Thoracic aorta (tissue), 2 donors: ENCODE data around the gene AFAP1L1. TPM values are rescaled to one million over a fixed set of nuclear protein-coding genes. Genes with fewer than 3 reads are reported as not detected.

ENCODE experiments used
- ATAC-seq: fragments of 150-250 bp; one replicate; pipeline ENCODE4 v1.8.0; 2017; ENCODE audit warnings: low read depth; ENCODE audit not compliant: insufficient number of reproducible peaks, low FRiP score
- DNase-seq: peaks from one replicate; pipeline ENCODE4 v3.0.0-alpha.2; 2020; ENCODE audit warnings: low spot score
- H3K27ac ChIP-seq, 2 donors: fragments of 200-600 bp; sonication (generic); 1 replicate in 1 of 2; 2 replicates in 1 of 2; pipeline ENCODE4 v1.5.1; 2016; ENCODE audit warnings: mild to moderate bottlenecking in 2 of 2, moderate library complexity in 2 of 2
- H3K27me3 ChIP-seq: fragments of 200-600 bp; sonication (generic); replicated peaks from 2 replicates; pipeline ENCODE4 v1.6.0; 2016; ENCODE audit warnings: mild to moderate bottlenecking; ENCODE audit not compliant: insufficient read depth
- H3K36me3 ChIP-seq: fragments of 200-600 bp; sonication (generic); one replicate; pipeline ENCODE4 v1.5.1; 2016
- H3K4me1 ChIP-seq, 2 donors: fragments of 200-600 bp; sonication (generic); 1 replicate in 1 of 2; 2 replicates in 1 of 2; pipeline versions ENCODE4 v1.5.1 to v1.6.0; 2016; ENCODE audit warnings: low read depth in 2 of 2, mild to moderate bottlenecking in 1 of 2; ENCODE audit not compliant: control insufficient read depth in 1 of 2
- H3K4me3 ChIP-seq: fragments of 200-600 bp; sonication (generic); 2 replicates; pipeline ENCODE4 v1.5.1; 2016; ENCODE audit warnings: mild to moderate bottlenecking
- H3K9me3 ChIP-seq: fragments of 200-600 bp; sonication (generic); 2 replicates; pipeline ENCODE4 v1.5.1; 2016
- CTCF ChIP-seq: fragments of 200-600 bp; sonication (generic); IDR thresholded peaks from one replicate; pipeline ENCODE4 v1.5.1; 2019; ENCODE audit warnings: antibody characterized with exemption
- total RNA-seq, 2 donors: library from RNA; depleted of rRNA; stranded (reverse); fragments of >200 nt; gene quantifications; one replicate each; pipeline versions ENCODE4 v1.1.0 to v1.2.3, GENCODE V29; 2016

Gene AFAP1L1
- total RNA-seq, 2 donors from 2014 or later, result 6.8 to 10.4 TPM

DNA sequence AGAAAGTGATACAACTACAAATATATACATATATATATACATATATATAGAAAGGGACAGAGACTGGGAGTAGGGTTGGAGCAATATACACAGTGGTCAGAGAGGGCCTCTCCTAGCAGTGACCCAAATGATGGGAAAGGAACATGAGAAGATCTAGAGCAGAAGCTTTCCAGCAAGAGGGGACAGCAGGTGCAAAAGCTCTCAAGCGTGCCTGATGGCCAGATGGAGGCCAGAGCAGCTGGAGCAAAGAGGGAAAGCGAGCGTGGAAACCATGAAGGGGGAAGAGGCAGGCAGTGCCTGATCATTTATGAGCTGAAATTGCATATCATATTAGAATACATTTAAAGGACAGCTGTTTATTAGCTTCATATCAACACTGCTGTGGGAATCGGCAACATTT is 66.1 kb downstream of the AFAP1L1 start:
- TF ChIP-seq CTCF, result no peak
- Histone ChIP-seq H3K36me3 (no peaks in the 10 kb centered on the region), H3K4me1 (no peaks in the 10 kb centered on the region), H3K4me3 (no peak overlapping the region), H3K9me3 (no peaks in the 10 kb centered on the region), H3K27me3 (no peaks in the 10 kb centered on the region), H3K27ac (no peak overlapping the region)
- DNase-seq (no peak), ATAC-seq (no peak)

DNA sequence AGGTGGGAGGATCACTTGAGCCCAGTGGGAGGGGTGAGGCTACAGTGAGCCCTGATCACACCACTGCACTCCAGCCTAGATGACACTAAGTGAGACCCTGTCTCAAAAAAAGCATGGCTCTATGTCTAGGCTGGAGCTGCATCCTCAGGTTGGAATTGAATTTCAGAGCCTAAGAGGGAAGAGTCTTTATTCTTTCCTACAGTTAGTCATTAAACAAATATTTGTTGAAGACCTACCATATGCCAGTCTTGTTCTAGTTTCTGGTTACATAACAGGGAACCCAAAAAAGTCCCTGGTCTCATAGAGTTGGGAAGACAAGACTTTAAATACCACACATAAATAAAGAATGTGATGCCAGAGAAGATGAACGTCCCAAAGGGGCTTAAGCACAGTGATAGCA is 66.7 kb downstream of the AFAP1L1 start:
- no peak for DNase-seq
- no peaks in the 10 kb centered on the region for H3K4me1 ChIP-seq
- H3K4me3 ChIP-seq, result no peak overlapping the region
- H3K27me3 ChIP-seq, result no peaks in the 10 kb centered on the region
- no peak for TF ChIP-seq CTCF
- no peaks in the 10 kb centered on the region for H3K36me3 ChIP-seq
- no peak overlapping the region for H3K27ac ChIP-seq
- ATAC-seq, result no peak
- H3K9me3 ChIP-seq, result no peaks in the 10 kb centered on the region

DNA sequence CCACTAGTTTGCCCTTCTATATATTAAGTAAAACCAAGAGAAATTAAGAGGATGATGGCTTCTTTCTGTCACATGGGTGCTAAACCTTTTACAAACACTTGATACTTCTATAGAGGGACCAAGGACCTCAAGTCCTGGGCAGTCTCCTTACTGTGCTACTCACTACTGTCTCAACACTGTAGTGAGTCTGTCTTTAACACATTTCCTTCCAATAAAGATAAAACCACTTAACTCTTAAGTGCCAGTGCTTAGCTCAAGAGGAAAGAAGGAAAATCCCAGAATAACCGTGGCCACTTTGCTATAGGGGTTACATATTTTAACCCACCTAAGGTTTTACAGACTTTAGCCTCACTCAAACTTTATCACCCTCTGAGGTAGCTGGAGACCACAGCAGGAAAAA is 69.3 kb downstream of the AFAP1L1 start:
- Histone ChIP-seq H3K27me3 (no peaks in the 10 kb centered on the region), H3K36me3 (no peaks in the 10 kb centered on the region), H3K4me3 (no peak overlapping the region), H3K27ac (no peak overlapping the region), H3K9me3 (no peaks in the 10 kb centered on the region), H3K4me1 (peaks cover 3% of the 10 kb centered on the region in 2 donors)
- DNase-seq (no peak), ATAC-seq (no peak)
- TF ChIP-seq CTCF, result no peak

DNA sequence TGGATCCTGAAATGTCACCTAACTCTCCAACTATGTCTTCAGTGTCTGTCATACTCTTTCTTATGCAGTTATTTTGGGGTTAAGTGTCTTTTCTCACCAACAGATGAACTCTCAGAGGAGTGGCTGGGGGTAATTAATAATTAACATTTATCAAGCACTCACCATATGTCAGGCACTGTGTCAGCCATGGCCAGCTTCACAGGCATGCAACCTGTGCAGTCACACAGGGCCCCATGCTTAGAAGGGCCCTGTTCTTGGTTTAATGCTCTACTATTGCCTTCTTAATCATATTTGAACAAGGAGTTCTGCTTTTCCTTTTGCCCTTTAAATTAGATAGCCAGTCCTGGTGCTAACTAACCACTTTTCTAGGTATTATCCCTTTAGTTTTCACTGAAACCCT is 70.2 kb downstream of the AFAP1L1 start:
- H3K9me3 ChIP-seq, result no peaks in the 10 kb centered on the region
- ATAC-seq (no peak), DNase-seq (no peak)
- H3K4me1 ChIP-seq, result peaks cover 8 to 9% of the 10 kb centered on the region in 2 donors
- H3K27me3 ChIP-seq, result no peaks in the 10 kb centered on the region
- TF ChIP-seq CTCF, result no peak
- no peak overlapping the region for H3K4me3 ChIP-seq
- H3K36me3 ChIP-seq, result no peaks in the 10 kb centered on the region
- no peak overlapping the region for H3K27ac ChIP-seq

DNA sequence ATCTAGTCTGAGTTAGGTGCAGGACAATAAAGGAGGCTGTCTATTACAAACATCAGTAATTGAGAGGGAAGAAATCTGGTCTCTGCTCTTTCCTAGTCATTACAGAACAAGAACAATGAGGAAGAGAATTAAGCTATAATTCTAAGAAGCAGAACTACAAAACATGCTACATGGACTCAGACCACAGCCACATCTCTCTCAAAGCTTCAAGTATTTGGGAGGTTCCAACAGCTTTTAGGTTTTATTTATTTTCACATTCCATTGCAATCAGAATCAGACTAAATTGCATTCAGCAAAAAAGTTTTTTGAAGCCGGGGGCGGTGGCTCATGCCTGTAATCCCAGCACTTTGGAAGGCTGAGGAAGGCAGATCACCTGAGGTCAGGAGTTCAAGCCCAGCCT is 72.5 kb downstream of the AFAP1L1 start:
- H3K27me3 ChIP-seq, result no peaks in the 10 kb centered on the region
- H3K36me3 ChIP-seq, result peaks cover 8% of the 10 kb centered on the region
- peaks cover 8 to 9% of the 10 kb centered on the region in 2 donors for H3K4me1 ChIP-seq
- no peak overlapping the region for H3K27ac ChIP-seq
- H3K9me3 ChIP-seq, result no peaks in the 10 kb centered on the region
- TF ChIP-seq CTCF, result no peak
- ATAC-seq, result no peak
- no peak for DNase-seq
- H3K4me3 ChIP-seq, result peak overlapping the region; percentile 84
